Putamen (tissue), 1 donor: ENCODE results near the gene ZNRF2.

ENCODE experiments used
- DNase-seq: peaks from one replicate; pipeline ENCODE4 v3.0.0-alpha.2; 2016; ENCODE audit warnings: low spot score

The ZNRF2 gene

DNA sequence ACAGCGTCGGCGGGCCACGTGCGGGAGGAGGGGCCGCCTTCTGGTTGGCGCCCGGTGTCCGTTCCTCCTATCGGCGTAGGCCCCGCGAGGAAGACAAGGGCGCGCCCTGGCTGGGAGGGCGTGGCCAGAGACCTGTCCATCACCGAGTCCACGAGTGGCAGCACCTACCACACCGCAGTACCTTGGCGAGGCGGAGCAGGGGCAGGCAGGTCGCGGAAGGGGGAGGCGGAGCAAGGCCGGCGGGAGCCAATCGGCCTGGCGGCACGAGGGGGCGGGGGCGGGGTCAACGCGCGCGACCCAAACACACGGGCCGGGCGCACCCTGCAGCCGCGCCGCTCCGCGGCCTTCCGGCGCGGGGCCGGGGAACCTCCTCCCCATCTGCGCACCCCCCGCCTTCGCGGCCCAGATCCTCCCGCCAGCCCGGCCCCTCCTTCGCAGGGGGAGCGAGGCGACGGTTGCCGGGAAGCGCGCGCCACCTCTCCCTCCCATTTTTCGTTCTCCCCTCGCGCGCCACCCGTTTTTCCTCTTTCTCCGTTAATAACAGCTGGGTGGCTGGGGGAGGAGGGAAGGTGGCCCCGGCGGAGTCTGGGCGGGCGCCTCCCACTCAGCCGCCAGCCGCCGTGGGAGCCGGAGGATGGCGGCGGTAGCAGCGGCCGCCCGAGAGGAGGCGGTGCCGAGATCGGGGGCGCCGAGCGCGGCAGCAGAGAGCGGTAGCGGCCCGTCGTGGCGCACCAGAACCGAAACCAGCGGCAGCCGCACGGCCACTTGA is at the start of gene ZNRF2:
Gene ZNRF2 (plus strand): TSS at position 300 of the 769 bp plus-strand sequence. CDS start 761 bp downstream, outside the sequence.
- DNase-seq, result peak; percentile 95

DNA sequence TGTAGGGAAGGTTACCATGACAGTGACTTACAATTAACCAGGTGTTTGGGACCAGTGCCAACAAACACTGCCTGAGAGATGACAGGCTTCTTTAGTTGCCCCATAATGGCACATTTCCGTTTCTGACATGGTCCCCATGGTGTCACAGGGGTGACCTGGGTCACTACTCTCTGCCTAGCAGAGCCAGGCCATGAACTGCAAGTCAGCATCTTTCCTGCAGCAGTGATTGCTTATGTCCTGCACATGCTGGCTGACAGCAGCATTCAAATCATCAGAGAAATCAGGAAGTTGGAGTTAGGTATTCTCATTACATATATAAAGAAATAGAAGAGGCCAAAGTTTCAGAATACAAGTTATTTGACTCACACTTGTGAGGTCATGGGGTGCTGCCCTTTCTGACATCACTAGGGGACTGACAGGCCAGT is 47.1 kb upstream of the ZNRF2 start:
- DNase-seq, result no peak

DNA sequence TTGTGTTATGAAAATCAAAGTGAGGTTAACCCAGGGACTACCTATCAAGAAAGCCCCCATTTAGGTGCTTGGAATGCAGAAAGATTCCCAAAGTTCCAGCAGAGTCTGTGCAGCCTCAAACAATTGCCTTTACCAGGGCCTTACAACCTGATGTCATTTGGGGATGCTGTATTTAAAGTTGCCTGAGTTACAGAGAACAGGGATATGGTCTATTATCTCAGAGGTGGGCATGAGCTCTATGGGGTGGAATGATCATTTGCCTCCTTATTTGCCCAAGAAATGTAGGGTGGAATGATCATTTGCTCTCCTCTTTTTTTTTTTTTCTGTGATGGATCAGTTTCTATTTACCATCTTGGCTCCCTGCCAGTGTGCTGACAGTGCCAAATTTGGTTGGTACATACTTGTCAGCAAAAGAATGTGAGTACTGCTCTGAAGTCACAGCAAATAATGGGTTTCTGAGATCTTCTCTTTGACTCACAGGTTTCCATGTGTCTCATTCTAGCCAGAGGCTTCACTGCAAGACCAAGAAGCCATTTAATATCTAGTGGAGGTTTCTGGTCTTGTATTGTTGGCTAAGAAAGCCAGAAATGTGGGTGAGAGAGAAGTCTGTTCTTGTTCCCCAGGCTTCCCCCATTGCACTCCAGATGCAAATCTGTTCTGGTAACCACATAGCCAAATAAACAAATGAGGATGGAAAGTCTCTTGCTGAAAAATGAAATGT is 45.5 kb upstream of the ZNRF2 start:
- no peak for DNase-seq

GRCh38 chr7:30240106-30240800 is 44.1 kb upstream of the ZNRF2 start:
- no peak for DNase-seq

DNA sequence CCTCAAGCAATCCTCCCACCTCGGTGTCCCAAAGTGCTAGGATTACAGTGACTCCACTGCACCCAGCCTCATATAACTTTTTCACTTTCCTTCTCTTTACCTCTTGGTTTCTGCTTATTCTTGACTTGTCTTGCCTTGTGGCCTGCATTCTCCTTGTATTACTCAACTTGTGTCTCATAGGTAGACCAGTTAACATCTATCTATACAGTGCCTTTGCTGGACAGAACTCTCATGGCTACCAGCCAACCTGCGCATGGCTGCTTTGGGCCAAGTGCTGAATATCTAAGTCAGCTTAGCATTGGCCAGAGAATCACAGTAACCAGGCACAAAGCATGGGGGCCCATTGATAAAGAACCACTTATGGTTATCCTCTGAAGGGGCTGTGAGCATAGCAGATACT is 42.6 kb upstream of the ZNRF2 start:
- no peak for DNase-seq

- DNase-seq, result no peak
Observed at GRCh38 chr7:30244340-30244739, 40.1 kb upstream of the ZNRF2 start.

DNA sequence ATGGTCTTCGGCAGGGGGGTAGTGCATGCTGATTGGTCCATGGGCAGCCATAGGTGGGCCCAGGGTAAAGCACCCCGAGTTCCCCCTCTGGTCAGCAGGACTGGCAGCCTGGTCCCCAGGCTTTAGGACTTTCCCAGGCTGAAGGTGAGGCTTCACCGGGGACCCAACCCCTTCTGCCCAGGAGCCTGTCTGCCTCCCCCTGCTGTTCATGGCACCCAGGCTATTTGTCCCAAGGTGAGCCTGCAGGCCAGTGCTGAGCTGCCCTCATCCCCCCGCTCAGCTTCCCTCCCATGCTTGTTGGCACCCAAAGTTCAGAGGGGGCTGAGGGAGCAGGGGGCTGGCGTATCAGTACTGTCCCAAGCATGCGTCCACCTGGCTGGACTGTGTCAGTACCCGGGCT is 38.5 kb upstream of the ZNRF2 start:
- DNase-seq, result no peak

GRCh38 chr7:30246392-30246791 is 38.0 kb upstream of the ZNRF2 start:
- no peak for DNase-seq

DNA sequence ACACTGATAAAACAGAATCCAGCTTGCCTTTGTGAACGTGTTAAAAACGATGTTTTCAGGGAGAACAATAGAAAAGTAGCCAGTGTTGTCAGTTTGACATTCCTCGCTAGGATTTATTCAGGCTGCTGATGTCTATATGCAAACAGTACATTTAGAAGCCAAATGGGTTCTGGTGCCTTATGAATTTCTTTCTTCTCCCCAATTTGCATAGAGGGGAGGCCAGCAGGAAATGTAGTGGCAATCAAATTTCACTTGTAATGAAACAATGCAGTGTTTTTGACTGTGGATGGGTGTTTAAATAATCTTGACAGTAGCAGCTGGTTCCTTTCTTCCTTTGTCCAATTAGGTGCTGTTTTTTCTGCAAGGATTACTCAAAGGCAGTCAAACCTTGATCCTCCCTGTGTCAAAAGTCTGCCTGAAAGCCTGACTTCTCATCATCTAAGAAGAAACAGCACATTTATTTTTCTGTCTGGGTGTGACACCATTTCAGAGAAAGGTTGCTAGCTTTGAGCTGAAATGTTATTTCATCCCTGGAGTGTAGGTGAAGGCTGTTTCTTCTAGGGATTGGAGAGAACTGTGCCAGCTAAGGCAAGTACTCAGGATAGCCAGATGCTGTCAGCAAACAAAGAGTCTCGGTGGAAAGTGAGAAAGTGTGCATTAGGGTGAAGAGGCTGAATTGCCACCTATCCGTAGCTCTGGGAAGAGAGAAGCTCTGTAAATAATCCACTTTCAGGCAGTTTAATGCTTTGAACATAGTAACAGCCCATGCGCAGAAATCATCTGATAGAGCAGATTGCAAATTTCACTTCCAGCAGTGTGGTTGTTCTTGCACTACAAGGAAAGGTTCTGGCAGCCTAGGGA is 36.6 kb upstream of the ZNRF2 start:
- DNase-seq, result no peak

DNA sequence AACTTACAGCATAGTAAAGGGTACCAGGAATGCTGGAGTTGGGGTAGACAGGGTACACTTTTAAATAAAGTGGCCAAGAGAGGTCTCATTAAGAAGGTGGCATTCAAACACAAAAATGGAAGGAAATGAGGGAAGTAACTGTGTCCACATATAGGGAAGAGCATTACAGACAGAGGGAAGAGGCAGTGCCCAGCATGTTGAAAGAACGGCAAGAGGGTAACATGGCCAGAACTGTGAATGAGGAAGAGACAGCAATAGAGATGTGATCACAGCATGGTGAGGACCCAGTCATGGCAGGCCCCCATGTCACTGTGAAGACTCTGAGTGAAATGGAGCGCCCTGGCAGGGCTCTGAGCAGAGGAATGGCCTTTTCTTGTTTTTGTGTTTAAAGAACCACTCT is 35.1 kb upstream of the ZNRF2 start:
- DNase-seq, result no peak

GRCh38 chr7:30249986-30250774 is 34.2 kb upstream of the ZNRF2 start:
- DNase-seq, result no peak

DNA sequence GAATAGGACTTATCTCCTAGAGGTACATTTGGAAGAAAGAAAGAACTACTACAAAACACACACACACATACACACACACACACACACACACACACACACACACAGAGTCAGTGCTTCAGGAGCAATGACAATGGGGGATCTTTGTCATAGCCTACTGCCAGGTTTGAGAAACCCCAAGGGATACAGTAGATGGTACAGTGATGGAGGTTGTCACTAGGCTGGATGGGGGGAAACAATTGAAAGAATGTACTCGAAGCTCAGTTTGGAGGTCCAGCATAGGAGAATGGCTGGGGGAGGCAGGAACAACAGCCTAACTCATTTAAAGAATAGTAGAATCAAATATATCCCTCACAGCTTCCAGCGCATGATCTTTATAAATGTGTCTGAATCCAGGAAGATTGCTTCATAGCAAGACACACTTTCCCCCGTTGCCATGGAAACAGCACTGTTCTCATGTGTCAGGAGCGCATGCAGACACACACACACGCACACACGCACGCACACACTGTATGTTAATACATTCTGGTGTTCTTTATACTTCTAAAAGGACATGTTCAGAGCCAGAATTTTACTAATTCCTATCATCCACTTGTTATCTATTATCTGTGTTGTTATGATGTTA is 32.6 kb upstream of the ZNRF2 start:
- no peak for DNase-seq

DNA sequence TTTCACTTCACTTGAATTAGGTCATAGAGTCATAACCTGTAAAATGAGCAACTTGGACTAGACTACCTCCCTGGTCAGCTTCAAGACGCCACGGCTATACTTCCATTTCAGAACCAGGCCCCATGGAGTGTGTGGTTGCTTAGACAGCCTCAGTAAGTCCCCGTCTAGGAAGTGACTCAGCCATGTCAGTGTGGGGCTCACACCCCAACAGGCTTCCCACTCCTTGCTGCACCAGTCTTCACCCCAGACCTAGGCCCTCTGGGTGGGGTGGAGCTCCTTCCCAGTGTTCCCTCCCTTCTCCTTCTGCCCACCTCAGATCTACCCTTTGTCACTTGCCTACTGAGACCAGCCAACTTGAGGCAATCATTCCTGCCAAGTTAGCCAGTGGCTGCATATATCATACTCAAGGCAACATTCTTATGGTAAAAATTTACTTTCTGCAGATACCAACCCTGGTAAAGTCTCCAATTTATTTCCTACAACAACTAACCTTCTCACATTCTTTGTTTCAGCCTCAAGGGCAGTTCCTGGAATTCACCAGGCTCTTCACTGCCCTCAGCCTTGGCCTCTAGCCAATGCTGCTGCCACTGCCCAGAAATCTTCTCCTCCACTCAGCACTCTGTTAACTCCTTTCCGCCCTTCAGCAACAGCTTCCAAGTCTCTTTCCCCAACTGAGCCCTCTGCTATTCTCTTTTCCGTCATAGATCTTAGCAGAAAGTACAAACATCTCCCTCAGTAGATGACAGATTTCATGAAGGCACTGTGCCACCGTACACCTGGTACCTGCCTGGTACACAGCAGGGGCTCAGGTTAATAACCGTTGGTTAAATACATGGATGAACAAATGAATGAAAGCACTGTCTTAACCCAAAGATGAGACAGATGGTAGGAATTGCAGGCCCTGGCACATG is 31.3 kb upstream of the ZNRF2 start:
- peak; percentile 39 for DNase-seq

DNA sequence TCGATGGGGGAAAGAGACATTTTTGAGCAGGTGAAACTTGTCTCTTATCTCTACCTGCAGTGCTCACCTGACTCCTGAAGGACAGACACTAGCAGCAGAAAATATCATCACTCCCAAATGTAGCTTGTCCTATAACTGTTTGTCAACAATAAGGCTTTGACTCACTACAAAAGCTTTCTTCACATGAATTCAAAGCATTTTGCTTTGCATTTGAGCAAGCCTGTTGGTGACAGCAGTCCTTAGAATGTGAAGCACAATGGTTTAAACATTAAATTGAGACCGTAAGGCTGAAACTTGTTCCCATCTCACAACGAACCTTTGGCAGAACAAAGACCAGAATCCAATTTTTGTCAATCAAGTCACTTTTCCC is 30.6 kb upstream of the ZNRF2 start:
- no peak for DNase-seq

GRCh38 chr7:30254248-30254647 is 30.1 kb upstream of the ZNRF2 start:
- no peak for DNase-seq

DNA sequence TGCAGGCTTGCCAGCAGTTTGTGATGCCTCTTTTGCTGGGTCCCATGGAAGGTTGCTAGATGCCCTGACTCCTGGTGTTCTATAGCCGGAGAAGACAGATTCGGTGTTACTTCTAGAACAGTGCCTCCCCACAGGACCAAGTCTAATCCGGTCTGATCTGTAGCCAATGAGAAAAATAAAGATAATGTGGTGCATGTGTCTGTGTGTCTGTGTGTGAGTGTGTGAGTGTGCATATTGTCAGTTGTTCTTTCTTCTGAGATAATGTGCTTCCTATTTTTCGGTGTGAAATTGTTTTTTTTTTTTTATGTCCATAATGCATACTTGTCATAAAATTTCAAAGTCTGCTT is 29.7 kb upstream of the ZNRF2 start:
- DNase-seq, result no peak

- no peak for DNase-seq
Observed at GRCh38 chr7:30255064-30255769, 29.2 kb upstream of the ZNRF2 start.

- DNase-seq, result no peak
Observed at GRCh38 chr7:30256349-30256858, 28.0 kb upstream of the ZNRF2 start.

- no peak for DNase-seq
Observed at GRCh38 chr7:30260246-30260768, 24.1 kb upstream of the ZNRF2 start.
